ENCODE data around the gene NECAB2.

Gene NECAB2

DNA sequence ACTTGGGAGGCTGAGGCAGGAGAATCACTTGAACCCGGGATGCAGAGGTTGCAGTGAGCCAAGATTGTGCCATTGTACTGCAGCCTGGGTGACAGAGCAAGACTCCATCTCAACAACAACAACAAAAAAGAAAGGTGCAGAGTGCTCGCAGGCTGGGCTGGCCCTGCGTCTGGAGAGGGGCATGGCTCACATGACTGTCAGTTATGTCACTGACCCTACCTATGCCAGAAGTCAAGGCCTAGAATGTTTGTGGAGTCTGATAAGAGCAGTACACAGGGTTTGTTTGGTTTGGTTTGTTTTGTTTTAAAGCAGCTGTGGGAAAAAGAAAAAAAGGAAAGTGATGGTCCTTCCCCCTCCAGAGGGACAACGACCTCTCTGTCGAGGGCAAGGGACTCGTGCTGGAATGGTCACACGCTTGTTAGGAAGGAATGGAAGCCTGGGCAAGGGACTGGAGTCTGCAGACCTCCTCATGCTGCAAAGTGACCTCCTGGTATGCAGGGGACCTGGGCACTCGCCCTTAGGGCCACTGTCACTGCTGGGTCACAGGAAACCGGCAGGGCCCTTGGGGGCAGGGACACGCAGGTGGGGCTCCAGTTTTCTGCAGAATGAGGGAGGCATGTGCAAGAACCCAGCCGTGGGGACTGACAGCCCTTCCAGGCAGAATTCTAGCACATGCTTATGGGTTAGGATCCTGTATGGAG, 25.1 kb upstream of the NECAB2 start:
- Histone ChIP-seq H4K20me1 (ENCODE audit: insufficient read depth, low read length, poor library complexity, severe bottlenecking) (no peaks in the 10 kb centered on the region), H3K4me1 (ENCODE audit: insufficient read depth, low read length, poor library complexity, severe bottlenecking) (no peaks in the 10 kb centered on the region), H3K36me3 (ENCODE audit: insufficient read depth, low read length) (no peaks in the 10 kb centered on the region), H3K9me2 (replicated peaks; ENCODE audit: low read depth, low read length) (no peaks in the 10 kb centered on the region), H3F3A (ENCODE audit: low read depth) (no peaks in the 10 kb centered on the region), H3K4me3 (ENCODE audit: low read length, poor library complexity, severe bottlenecking) (no peak overlapping the region), H3K9ac (ENCODE audit: low read depth, low read length, poor library complexity, severe bottlenecking) (no peak overlapping the region), H3K4me2 (ENCODE audit: low read depth, low read length, poor library complexity, severe bottlenecking) (no peak overlapping the region), H3K79me2 (ENCODE audit: insufficient read depth, low read length) (no peaks in the 10 kb centered on the region), H2AFZ (ENCODE audit: low read length) (no peak overlapping the region), H3K9me3 (ENCODE audit: insufficient read depth, low read depth, low read length) (no peaks in the 10 kb centered on the region), H3K27me3 (ENCODE audit: insufficient read depth, low read length, poor library complexity, severe bottlenecking) (no peaks in the 10 kb centered on the region)
- TF ChIP-seq, protein P1, sequence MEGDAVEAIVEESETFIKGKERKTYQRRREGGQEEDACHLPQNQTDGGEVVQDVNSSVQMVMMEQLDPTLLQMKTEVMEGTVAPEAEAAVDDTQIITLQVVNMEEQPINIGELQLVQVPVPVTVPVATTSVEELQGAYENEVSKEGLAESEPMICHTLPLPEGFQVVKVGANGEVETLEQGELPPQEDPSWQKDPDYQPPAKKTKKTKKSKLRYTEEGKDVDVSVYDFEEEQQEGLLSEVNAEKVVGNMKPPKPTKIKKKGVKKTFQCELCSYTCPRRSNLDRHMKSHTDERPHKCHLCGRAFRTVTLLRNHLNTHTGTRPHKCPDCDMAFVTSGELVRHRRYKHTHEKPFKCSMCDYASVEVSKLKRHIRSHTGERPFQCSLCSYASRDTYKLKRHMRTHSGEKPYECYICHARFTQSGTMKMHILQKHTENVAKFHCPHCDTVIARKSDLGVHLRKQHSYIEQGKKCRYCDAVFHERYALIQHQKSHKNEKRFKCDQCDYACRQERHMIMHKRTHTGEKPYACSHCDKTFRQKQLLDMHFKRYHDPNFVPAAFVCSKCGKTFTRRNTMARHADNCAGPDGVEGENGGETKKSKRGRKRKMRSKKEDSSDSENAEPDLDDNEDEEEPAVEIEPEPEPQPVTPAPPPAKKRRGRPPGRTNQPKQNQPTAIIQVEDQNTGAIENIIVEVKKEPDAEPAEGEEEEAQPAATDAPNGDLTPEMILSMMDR (conservative IDR thresholded peaks at IDR 0.05; ENCODE audit: low read length) = no peak
- no peak for TF ChIP-seq EZH2phosphoT487 (IDR thresholded peaks at IDR 0.05; ENCODE audit: borderline replicate concordance)

DNA sequence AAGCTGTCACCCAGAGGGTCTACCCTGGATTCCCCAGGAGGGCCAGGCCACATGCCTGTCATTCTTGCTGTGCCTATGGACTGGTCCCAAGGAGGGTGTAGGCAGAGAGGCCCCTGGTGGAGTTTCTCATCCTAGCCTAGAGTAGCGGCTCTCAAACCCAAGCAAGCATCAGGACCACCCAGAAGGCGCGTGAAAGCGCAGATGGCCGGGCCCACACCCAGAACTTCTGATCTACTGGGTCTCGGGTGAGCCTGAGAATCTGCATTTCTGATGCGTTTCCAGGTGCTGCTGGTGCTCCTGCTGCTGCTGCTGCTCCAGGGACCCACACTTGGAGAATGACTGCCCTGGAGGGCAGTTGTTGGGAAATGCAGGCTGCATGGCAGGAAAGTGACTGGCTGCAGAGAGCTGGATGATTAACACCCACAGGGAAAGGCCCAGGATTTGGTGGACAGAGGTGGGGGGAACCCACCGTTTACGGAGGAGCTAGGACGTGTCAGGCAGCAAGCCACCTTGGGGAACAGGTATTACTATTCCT, 24.5 kb upstream of the NECAB2 start:
- H3K9me2 ChIP-seq (replicated peaks; ENCODE audit: low read depth, low read length) = no peaks in the 10 kb centered on the region
- TF ChIP-seq, protein P1 (conservative IDR thresholded peaks at IDR 0.05; ENCODE audit: low read length) = no peak
- TF ChIP-seq EZH2phosphoT487 (IDR thresholded peaks at IDR 0.05; ENCODE audit: borderline replicate concordance) = no peak
- no peak overlapping the region for H2AFZ ChIP-seq (ENCODE audit: low read length)
- H3K79me2 ChIP-seq (ENCODE audit: insufficient read depth, low read length) = no peaks in the 10 kb centered on the region
- no peaks in the 10 kb centered on the region for H3K36me3 ChIP-seq (ENCODE audit: insufficient read depth, low read length)
- no peak overlapping the region for H3K9ac ChIP-seq (ENCODE audit: low read depth, low read length, poor library complexity, severe bottlenecking)
- no peak overlapping the region for H3K4me3 ChIP-seq (ENCODE audit: low read length, poor library complexity, severe bottlenecking)
- H3K27me3 ChIP-seq (ENCODE audit: insufficient read depth, low read length, poor library complexity, severe bottlenecking) = no peaks in the 10 kb centered on the region
- no peaks in the 10 kb centered on the region for H3F3A ChIP-seq (ENCODE audit: low read depth)
- H3K4me2 ChIP-seq (ENCODE audit: low read depth, low read length, poor library complexity, severe bottlenecking) = no peak overlapping the region
- H3K4me1 ChIP-seq (ENCODE audit: insufficient read depth, low read length, poor library complexity, severe bottlenecking) = no peaks in the 10 kb centered on the region
- H3K9me3 ChIP-seq (ENCODE audit: insufficient read depth, low read depth, low read length) = no peaks in the 10 kb centered on the region
- H4K20me1 ChIP-seq (ENCODE audit: insufficient read depth, low read length, poor library complexity, severe bottlenecking) = no peaks in the 10 kb centered on the region

DNA sequence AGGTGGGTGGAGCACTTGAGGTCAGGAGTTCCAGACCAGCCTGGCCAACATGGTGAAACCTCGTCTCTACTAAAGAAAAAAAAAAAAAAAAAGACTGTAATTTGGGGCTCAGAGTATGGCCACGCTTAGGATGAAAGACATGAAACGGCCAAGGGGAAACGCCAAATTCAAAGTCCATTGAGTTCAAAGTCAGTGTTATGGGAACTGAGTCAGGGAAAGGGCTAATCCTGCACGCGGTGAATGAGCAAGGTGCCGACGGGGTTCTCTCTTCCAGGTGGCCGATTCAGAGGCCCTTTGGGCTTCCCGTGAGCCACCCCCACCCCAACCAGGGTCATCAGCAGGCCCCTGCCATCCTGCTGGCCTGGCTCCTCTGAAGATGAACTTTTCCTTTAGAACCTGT, 22.5 kb upstream of the NECAB2 start:
- H3K27me3 ChIP-seq (ENCODE audit: insufficient read depth, low read length, poor library complexity, severe bottlenecking) = no peaks in the 10 kb centered on the region
- H3K9ac ChIP-seq (ENCODE audit: low read depth, low read length, poor library complexity, severe bottlenecking) = no peak overlapping the region
- no peak overlapping the region for H3K4me2 ChIP-seq (ENCODE audit: low read depth, low read length, poor library complexity, severe bottlenecking)
- H3F3A ChIP-seq (ENCODE audit: low read depth) = no peaks in the 10 kb centered on the region
- no peaks in the 10 kb centered on the region for H3K79me2 ChIP-seq (ENCODE audit: insufficient read depth, low read length)
- H3K9me3 ChIP-seq (ENCODE audit: insufficient read depth, low read depth, low read length) = no peaks in the 10 kb centered on the region
- H3K4me3 ChIP-seq (ENCODE audit: low read length, poor library complexity, severe bottlenecking) = no peak overlapping the region
- no peaks in the 10 kb centered on the region for H3K9me2 ChIP-seq (replicated peaks; ENCODE audit: low read depth, low read length)
- no peaks in the 10 kb centered on the region for H3K36me3 ChIP-seq (ENCODE audit: insufficient read depth, low read length)
- H4K20me1 ChIP-seq (ENCODE audit: insufficient read depth, low read length, poor library complexity, severe bottlenecking) = no peaks in the 10 kb centered on the region
- TF ChIP-seq EZH2phosphoT487 (IDR thresholded peaks at IDR 0.05; ENCODE audit: borderline replicate concordance) = no peak
- TF ChIP-seq, protein P1 (conservative IDR thresholded peaks at IDR 0.05; ENCODE audit: low read length) = no peak
- H2AFZ ChIP-seq (ENCODE audit: low read length) = no peak overlapping the region
- no peaks in the 10 kb centered on the region for H3K4me1 ChIP-seq (ENCODE audit: insufficient read depth, low read length, poor library complexity, severe bottlenecking)
